Suprapubic skin (tissue), 4 donors: ENCODE data around the gene LEKR1.

Experiments used
- POLR2A ChIP-seq, 2 donors: fragments of 450-650 bp; IDR thresholded peaks; one replicate each; pipeline ENCODE4 v1.6.1; 2017; ENCODE audit warnings: antibody characterized with exemption in 2 of 2, mild to moderate bottlenecking in 2 of 2, moderate library complexity in 2 of 2
- POLR2AphosphoS5 ChIP-seq, 3 donors: sonication (generic); formaldehyde crosslinking; IDR thresholded peaks; one replicate each; pipeline ENCODE4 v1.6.1; 2017; ENCODE audit warnings: antibody characterized with exemption in 3 of 3
- TF ChIP-seq, protein P1 (sequence below), 2 donors: fragments of 200-600 bp in 1 of 2; fragments of 450-650 bp in 1 of 2; sonication (generic) in 1 of 2; IDR thresholded peaks; one replicate each; pipeline ENCODE4 v1.5.1; 2016 to 2019; ENCODE audit warnings: antibody characterized with exemption in 2 of 2, mild to moderate bottlenecking in 1 of 2, moderate library complexity in 1 of 2

DNA sequence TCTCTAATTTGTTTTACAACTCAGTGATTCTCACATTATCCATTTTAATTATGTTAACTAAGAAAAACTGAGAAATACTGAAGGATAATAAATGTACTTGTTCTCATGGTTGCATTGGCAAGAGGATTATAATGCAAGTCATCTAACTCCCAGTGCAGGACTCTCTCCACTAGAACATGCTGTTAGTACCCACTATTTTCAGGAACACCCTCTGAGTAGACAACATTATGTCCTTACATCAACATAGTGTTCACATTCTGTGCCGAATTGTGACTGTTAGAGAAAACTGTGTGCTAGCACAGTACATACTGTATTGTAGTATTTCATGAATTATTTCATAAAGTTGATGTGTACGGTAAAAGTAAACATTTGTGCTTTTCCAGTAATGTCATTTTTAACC, 80.1 kb downstream of the LEKR1 start:
- TF ChIP-seq, protein P1, sequence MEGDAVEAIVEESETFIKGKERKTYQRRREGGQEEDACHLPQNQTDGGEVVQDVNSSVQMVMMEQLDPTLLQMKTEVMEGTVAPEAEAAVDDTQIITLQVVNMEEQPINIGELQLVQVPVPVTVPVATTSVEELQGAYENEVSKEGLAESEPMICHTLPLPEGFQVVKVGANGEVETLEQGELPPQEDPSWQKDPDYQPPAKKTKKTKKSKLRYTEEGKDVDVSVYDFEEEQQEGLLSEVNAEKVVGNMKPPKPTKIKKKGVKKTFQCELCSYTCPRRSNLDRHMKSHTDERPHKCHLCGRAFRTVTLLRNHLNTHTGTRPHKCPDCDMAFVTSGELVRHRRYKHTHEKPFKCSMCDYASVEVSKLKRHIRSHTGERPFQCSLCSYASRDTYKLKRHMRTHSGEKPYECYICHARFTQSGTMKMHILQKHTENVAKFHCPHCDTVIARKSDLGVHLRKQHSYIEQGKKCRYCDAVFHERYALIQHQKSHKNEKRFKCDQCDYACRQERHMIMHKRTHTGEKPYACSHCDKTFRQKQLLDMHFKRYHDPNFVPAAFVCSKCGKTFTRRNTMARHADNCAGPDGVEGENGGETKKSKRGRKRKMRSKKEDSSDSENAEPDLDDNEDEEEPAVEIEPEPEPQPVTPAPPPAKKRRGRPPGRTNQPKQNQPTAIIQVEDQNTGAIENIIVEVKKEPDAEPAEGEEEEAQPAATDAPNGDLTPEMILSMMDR (IDR thresholded peaks at IDR 0.05): no peak
- TF ChIP-seq POLR2A (IDR thresholded peaks at IDR 0.05): no peak
- no peak for TF ChIP-seq POLR2AphosphoS5 (IDR thresholded peaks at IDR 0.05)
